Osteoblast (primary cell): Measurements from ENCODE around the gene SEC24B. TPM values are rescaled to one million over a fixed set of nuclear protein-coding genes. Genes with fewer than 3 reads are reported as not detected.

Source experiments
- DNase-seq: peaks from one replicate; pipeline ENCODE4 v3.0.0; 2011; ENCODE audit warnings: low spot score, mixed read lengths; ENCODE audit not compliant: insufficient read length; ENCODE audit errors: missing footprints
- H2AFZ ChIP-seq: 2 replicates; pipeline ENCODE4 v1.6.0; 2011; ENCODE audit warnings: mild to moderate bottlenecking, low read length
- H3K27ac ChIP-seq: 2 replicates; pipeline ENCODE4 v1.5.1; 2011; ENCODE audit warnings: mild to moderate bottlenecking, low read depth, low read length, moderate library complexity
- H3K27me3 ChIP-seq: 2 replicates; pipeline ENCODE4 v1.6.0; 2012; ENCODE audit warnings: mild to moderate bottlenecking, control low read depth, inconsistent platforms, low read length, moderate library complexity; ENCODE audit not compliant: insufficient read depth
- H3K36me3 ChIP-seq: 2 replicates; pipeline ENCODE4 v1.5.1; 2011; ENCODE audit warnings: mild to moderate bottlenecking, low read length, control low read depth, moderate library complexity; ENCODE audit not compliant: insufficient read depth
- H3K4me1 ChIP-seq: 2 replicates; pipeline ENCODE4 v1.5.1; 2011; ENCODE audit warnings: mild to moderate bottlenecking, low read length, control low read depth, moderate library complexity; ENCODE audit not compliant: insufficient read depth
- H3K4me2 ChIP-seq: 2 replicates; pipeline ENCODE4 v1.6.0; 2011; ENCODE audit warnings: mild to moderate bottlenecking, low read length; ENCODE audit not compliant: insufficient read depth
- H3K4me3 ChIP-seq: fragments of 200-600 bp; sonication (generic); 3 replicates; pipeline ENCODE4 v1.5.1; 2012; ENCODE audit warnings: mild to moderate bottlenecking, low read length, inconsistent platforms; ENCODE audit not compliant: insufficient read depth
- H3K79me2 ChIP-seq: 2 replicates; pipeline ENCODE4 v1.6.0; 2012; ENCODE audit warnings: mild to moderate bottlenecking, low read length, control low read depth, inconsistent platforms; ENCODE audit not compliant: insufficient read depth
- H3K9me3 ChIP-seq: 2 replicates; pipeline ENCODE4 v1.5.1; 2011; ENCODE audit warnings: low read depth, low read length, control low read depth
- H4K20me1 ChIP-seq: 2 replicates; pipeline ENCODE4 v1.6.0; 2012; ENCODE audit warnings: mild to moderate bottlenecking, low read length, control low read depth; ENCODE audit not compliant: insufficient read depth
- small RNA-seq: library from RNA; depleted of rRNA; stranded (forward); fragments of <200 nt; gene quantifications from one replicate; pipeline ENCODE3, GENCODE V24; 2012
- total RNA-seq: library from RNA; depleted of rRNA; stranded (reverse); fragments of >200 nt; gene quantifications from 2 replicates; pipeline ENCODE4 v1.2.3, GENCODE V29; 2012
- TF ChIP-seq, protein P1 (sequence below): IDR thresholded peaks from 2 replicates; pipeline ENCODE4 v1.5.1; 2011; ENCODE audit warnings: mild to moderate bottlenecking, low read depth, low read length, moderate library complexity; ENCODE audit errors: extremely low read depth

SEC24B gene
- total RNA-seq, 1 donor = 18.1 TPM

DNA sequence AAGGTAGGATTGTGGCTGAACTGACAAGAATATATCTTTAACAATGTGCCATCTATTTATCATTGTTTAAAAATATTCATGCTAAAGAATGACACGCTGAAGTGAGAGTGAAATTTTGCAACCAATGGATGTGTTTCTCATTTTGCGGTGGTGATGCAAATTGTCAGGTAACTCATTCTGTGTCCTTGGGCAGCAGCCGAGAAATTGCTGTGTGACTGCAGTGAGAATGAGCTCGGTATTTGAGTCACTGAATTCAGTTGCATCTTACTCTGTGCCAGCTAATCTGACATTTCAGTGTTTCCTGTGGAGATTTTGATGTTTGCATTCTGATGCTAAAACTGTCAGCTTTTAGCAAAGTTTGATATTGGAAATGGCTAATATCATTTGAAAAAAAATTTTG is 154.6 kb downstream of the SEC24B start:
- H3K27ac ChIP-seq = no peak overlapping the region
- TF ChIP-seq, protein P1, sequence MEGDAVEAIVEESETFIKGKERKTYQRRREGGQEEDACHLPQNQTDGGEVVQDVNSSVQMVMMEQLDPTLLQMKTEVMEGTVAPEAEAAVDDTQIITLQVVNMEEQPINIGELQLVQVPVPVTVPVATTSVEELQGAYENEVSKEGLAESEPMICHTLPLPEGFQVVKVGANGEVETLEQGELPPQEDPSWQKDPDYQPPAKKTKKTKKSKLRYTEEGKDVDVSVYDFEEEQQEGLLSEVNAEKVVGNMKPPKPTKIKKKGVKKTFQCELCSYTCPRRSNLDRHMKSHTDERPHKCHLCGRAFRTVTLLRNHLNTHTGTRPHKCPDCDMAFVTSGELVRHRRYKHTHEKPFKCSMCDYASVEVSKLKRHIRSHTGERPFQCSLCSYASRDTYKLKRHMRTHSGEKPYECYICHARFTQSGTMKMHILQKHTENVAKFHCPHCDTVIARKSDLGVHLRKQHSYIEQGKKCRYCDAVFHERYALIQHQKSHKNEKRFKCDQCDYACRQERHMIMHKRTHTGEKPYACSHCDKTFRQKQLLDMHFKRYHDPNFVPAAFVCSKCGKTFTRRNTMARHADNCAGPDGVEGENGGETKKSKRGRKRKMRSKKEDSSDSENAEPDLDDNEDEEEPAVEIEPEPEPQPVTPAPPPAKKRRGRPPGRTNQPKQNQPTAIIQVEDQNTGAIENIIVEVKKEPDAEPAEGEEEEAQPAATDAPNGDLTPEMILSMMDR = no peak
- no peaks in the 10 kb centered on the region for H3K9me3 ChIP-seq
- H3K4me2 ChIP-seq = no peak overlapping the region
- H2AFZ ChIP-seq = no peak overlapping the region
- no peaks in the 10 kb centered on the region for H3K79me2 ChIP-seq
- peaks cover 3% of the 10 kb centered on the region for H4K20me1 ChIP-seq
- H3K4me1 ChIP-seq = no peaks in the 10 kb centered on the region
- DNase-seq = peak; percentile 69
- no peak overlapping the region for H3K4me3 ChIP-seq
- H3K36me3 ChIP-seq = no peaks in the 10 kb centered on the region
- H3K27me3 ChIP-seq = no peaks in the 10 kb centered on the region

DNA sequence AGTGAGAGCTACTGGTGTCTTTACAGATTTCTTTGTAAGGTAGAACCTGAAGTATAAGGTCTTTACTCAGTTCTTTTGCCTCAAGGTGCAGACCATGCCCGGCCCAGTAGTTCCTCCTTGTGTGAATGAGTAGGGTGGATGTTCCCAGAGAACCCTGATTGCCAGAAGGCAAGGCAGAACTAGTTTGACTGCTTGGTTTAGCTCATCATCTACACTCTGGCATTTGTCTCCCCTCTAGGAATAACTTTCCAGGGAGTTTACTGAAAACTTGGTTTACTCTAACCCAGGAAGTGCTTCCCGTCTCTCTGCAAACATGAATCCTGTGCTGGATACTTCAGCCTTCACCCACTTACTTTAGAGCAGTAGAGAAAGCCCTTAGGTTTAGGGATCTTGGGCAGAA is 155.5 kb downstream of the SEC24B start:
- H3K4me2 ChIP-seq = no peak overlapping the region
- H4K20me1 ChIP-seq = peaks cover 3% of the 10 kb centered on the region
- no peaks in the 10 kb centered on the region for H3K27me3 ChIP-seq
- H3K4me3 ChIP-seq = no peak overlapping the region
- peak overlapping the region; percentile 13 for H2AFZ ChIP-seq
- TF ChIP-seq, protein P1 = no peak
- H3K27ac ChIP-seq = no peak overlapping the region
- DNase-seq = no peak
- no peaks in the 10 kb centered on the region for H3K9me3 ChIP-seq
- H3K4me1 ChIP-seq = no peaks in the 10 kb centered on the region
- H3K79me2 ChIP-seq = no peaks in the 10 kb centered on the region
- no peaks in the 10 kb centered on the region for H3K36me3 ChIP-seq

- H3K36me3 ChIP-seq = no peaks in the 10 kb centered on the region
- H3K79me2 ChIP-seq = no peaks in the 10 kb centered on the region
- TF ChIP-seq, protein P1 = no peak
- no peaks in the 10 kb centered on the region for H3K9me3 ChIP-seq
- no peak overlapping the region for H3K27ac ChIP-seq
- H3K4me2 ChIP-seq = no peak overlapping the region
- H3K27me3 ChIP-seq = no peaks in the 10 kb centered on the region
- peak overlapping the region; percentile 13 for H2AFZ ChIP-seq
- H3K4me3 ChIP-seq = no peak overlapping the region
- H3K4me1 ChIP-seq = no peaks in the 10 kb centered on the region
- DNase-seq = no peak
- H4K20me1 ChIP-seq = peaks cover 3% of the 10 kb centered on the region
Measured at GRCh38 chr4:109589605-109590004, 156.0 kb downstream of the SEC24B start.

Small RNA genes lying within 50 kb of the gene (small RNA-seq; reads per million reads assigned to genes)
- gene MIR576 = 5.1 reads per million, percentile 87 among the genes with 10 or more reads in this experiment
- not detected for gene RN7SL55P

Other genes with a start within 250 kb of the SEC24B start
- 1.2 and 1.4 TPM in 2 replicates for gene COL25A1, start 131.2 kb upstream of the SEC24B start, total RNA-seq
- 22.8 and 36.5 TPM in 2 replicates for gene MCUB, start 126.4 kb downstream of the SEC24B start, total RNA-seq